GOT3 (cell line): Measurements from ENCODE around the gene CDT1.
"Not testable (repeated sequence)": the region's sequence is repeated elsewhere in the genome, so short reads cannot be mapped to it uniquely, and the experiment has no call there.

Experiments used
- DNase-seq: peaks from one replicate; lab custom pipeline; 2025; ENCODE audit warnings: mixed read lengths; lab: John Stamatoyannopoulos, UW

The CDT1 gene

GRCh38 chr16:88768071-88768783 is 35.4 kb upstream of the CDT1 start:
- DNase-seq: no peak

- DNase-seq: no peak
These were observed 33.8 kb upstream of the CDT1 start for GRCh38 chr16:88769617-88770460.

- no peak for DNase-seq
These were observed 32.9 kb upstream of the CDT1 start for GRCh38 chr16:88770461-88771293.

GRCh38 chr16:88771294-88771772 is 32.3 kb upstream of the CDT1 start:
- no peak for DNase-seq

GRCh38 chr16:88771781-88772180 is 31.8 kb upstream of the CDT1 start:
- DNase-seq: not testable (repeated sequence)

- no peak for DNase-seq
These were observed 30.4 kb upstream of the CDT1 start for GRCh38 chr16:88772871-88773811.

- no peak for DNase-seq
These were observed 29.7 kb upstream of the CDT1 start for GRCh38 chr16:88773812-88774291.

GRCh38 chr16:88774544-88775393 is 28.8 kb upstream of the CDT1 start:
- DNase-seq: no peak

- no peak for DNase-seq
These were observed 27.8 kb upstream of the CDT1 start for GRCh38 chr16:88775825-88776224.

GRCh38 chr16:88777471-88778270 is 25.9 kb upstream of the CDT1 start:
- no peak for DNase-seq

GRCh38 chr16:88778271-88778525 is 25.4 kb upstream of the CDT1 start:
- no peak for DNase-seq

- DNase-seq: no peak
These were observed 25.0 kb upstream of the CDT1 start for GRCh38 chr16:88778541-88779065.

- no peak for DNase-seq
These were observed 24.0 kb upstream of the CDT1 start for GRCh38 chr16:88779406-88780141.

GRCh38 chr16:88780142-88781062 is 23.2 kb upstream of the CDT1 start:
- DNase-seq: no peak

- DNase-seq: no peak
These were observed 22.2 kb upstream of the CDT1 start for GRCh38 chr16:88781140-88782077.
